ENCODE data around the gene IKZF3. TPM values are rescaled to one million over a fixed set of nuclear protein-coding genes. Genes with fewer than 3 reads are reported as not detected.
"Not testable (repeated sequence)": the region's sequence is repeated elsewhere in the genome, so short reads cannot be mapped to it uniquely, and the experiment has no call there.

Gene IKZF3
- not detected in 2 replicates for total RNA-seq
- not detected for polyA plus RNA-seq (2012)

DNA sequence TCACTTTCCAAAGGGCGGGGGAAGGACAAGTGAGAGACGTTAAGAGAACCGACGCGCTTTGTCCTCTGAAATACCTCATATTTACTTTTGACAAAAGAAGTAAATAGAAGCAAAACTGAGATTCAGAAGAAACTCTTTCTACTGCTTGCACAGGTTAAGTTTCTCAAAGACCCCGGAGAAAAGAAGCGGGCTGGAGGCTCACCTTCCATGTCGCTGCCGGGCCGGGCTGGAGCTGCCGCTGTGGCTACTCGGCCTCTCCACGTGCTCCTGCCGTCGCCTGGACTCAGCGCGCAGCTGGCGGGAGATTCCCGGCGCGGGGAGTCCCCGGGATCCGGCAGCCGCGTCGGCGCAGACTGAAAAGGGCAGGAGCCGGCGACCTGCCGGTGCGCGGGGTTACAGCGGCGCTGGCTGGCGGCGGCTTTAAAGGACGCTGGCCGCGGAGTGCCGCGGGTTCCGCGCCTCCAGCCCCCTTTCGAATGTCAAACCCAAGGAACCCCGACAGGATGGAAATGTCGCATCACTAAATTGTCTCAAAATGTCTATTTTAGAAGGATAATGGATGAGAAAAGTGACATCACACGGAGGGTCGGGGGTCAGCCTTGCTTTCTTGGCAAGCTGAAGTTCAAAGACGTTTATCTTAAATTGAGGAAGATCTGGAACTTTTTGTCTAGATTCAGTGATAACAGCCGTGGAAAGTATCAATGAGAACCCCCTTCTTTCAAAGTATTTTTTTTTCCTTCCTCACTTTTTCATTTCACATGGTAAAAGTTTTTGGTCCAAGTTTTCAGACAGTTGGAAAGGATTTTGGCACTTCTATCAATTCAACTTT lies at the start of gene IKZF3:
Gene IKZF3 (minus strand): TSS at position 395 of the 829 bp plus-strand sequence. CDS start 186 bp downstream, at position 209.
- DNase-seq (ENCODE audit: low read depth) = peak; percentile 38

- DNase-seq (ENCODE audit: low read depth) = no peak
Observed at GRCh38 chr17:39908789-39909352, 44.8 kb upstream of the IKZF3 start.

- DNase-seq (ENCODE audit: low read depth) = peak; percentile 13
Observed at GRCh38 chr17:39904990-39905288, 40.8 kb upstream of the IKZF3 start.

- peak; percentile 15 for DNase-seq (ENCODE audit: low read depth)
Observed at GRCh38 chr17:39903158-39903884, 39.2 kb upstream of the IKZF3 start.

DNA sequence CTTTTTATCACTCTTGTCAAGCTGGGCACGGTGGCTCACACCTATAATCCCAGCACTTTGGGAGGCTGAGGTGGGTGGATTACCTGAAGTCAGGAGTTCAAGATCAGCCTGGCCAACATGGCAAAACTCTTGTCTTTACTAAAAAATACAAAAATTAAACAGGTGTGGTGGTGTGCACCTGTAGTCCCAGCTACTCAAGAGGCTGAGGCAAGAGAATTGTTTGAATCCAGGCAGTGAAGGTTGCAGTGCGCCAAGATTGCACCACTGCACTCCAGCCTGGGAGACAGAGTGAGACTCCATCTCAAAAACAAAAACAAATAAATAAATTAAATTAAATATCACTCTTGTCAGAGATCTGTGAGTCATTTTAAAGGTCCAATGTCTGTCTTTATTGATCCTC lies 37.9 kb upstream of the IKZF3 start:
- DNase-seq (ENCODE audit: low read depth) = not testable (repeated sequence)

DNA sequence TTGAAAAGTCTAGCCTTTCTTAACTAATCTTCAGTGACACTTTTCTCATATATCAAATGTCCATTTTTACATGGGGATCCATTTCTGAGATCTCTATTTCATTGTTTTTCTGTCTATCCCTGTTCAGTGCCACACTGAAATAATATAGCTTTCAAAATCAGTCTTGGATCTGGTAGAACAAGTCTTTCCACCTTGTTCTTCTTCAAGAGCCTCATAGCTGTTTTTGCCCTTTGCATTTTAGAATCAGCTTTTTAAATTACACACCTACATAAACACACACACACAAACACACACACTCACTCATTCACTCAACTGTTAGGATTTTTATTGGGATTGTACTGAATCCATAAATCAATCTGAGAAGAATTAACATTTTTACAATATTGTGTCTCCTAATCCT lies 35.1 kb upstream of the IKZF3 start:
- no peak for DNase-seq (ENCODE audit: low read depth)

DNA sequence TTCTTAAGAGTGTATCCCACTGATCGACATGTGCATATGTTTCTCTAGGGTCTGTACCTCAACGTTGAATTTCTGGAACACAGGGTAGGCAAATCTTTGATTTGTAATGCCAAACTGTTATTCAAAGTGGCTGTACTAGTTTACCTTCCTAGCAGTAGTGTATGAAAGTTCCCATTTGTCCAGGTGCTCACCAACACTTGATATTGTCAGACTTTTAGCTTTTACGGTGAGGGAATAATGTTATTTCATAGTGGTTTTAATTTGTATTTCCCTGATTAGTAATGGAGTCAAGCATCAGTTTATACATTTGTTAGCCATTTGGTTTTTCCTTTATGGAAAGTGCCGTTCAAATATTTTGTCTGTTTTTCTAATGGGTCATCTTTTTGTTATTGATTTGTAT lies 34.0 kb upstream of the IKZF3 start:
- DNase-seq (ENCODE audit: low read depth) = no peak

- DNase-seq (ENCODE audit: low read depth) = no peak
Observed at GRCh38 chr17:39894681-39895376, 30.7 kb upstream of the IKZF3 start.

- DNase-seq (ENCODE audit: low read depth) = no peak
Observed at GRCh38 chr17:39889200-39889599, 25.1 kb upstream of the IKZF3 start.

DNA sequence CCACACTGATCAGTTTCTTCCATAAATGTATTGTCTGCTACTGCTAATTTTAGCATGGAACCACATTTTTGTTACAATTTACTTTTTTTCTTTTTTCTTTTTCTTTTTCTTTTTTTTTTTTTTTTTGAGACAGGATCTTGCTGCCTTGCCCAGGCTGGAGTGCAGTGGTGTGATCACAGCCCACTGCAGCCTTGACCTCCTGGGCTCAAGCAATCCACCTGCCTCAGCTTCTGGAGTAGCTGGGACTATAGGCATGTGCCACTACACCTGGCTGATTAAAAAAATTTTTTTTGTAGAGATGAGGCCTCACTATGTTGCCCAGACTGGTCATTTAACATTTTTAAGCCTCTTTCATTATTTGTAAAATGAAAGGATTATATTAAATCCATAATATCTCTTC lies 23.0 kb upstream of the IKZF3 start:
- no peak for DNase-seq (ENCODE audit: low read depth)

DNA sequence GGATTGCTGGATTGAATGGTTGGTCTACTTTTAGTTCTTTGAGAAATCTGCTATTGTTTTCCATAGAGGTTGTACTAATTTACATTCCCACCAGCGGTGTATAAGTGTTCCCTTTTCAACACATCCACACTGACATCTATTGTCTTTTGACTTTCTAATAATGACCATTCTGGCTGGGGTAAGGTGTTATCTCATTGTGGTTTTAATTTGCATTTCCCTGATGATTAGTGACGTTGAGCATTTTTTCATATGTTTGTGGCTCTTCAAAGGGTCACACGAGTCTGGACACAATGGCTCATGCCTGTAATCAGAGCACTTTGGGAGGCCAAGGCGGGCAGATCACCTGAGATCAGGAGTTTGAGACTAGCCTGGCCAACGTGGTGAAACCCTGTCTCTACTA lies 22.0 kb upstream of the IKZF3 start:
- DNase-seq (ENCODE audit: low read depth) = not testable (repeated sequence)

DNA sequence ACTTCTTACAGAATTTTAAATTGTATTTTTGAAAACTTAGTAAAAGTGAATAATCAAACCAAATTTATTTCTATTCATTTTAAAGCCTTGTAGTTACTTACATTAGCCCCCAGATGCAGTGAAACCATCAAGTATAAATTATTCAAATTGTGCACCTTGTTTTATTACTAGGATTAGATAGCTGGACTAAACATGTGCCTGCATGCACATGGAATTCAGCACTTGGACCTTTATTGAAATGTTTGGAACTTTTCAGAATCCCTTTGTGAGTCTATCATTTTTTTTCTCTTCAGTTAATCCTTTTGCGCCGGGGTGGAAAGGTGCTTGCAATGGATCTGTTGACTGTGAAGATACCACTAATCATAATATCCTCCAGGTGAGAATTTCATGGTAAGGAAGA lies 8.6 kb upstream of the IKZF3 start:
- peak; percentile 34 for DNase-seq (ENCODE audit: low read depth)

- DNase-seq (ENCODE audit: low read depth) = no peak
Observed at GRCh38 chr17:39871801-39872200, 7.7 kb upstream of the IKZF3 start.

DNA sequence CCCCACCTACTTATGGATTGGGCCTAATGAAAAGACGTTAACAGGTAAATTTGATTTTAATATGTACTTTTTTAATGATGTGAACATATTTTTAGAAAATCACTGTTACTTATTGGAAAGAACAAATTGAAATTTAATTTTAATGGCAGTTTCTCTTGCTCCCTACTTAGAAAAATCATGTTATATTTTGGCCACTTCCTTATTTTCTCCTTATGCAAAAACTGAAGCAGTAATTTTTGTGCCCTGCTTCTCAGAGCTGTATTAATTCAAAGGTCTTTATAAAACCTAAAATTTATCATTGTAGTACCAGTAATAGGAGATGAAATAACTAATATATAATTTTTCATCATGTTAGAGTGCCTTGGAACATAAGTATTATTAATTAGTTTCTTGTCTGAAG lies 6.7 kb upstream of the IKZF3 start:
- no peak for DNase-seq (ENCODE audit: low read depth)

DNA sequence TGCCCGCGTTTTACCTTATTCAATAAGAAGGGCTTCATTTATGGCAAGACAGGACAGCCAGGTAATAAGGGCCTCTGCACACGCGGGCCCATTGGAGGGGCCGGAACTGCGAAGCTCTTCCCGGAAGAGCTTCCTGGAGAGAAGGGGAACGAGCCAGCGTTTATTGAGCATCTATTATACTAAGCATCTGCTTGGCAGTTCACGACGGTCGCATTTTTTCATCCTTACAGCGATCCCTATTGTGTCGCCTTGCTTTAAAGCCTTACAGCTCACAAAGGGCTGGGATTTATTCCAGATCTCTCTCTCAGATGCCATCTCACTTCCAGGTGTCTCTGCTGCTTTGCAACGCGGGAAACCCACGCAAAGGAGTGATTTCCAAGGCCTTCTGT lies 4.4 kb upstream of the IKZF3 start:
- DNase-seq (ENCODE audit: low read depth) = no peak

- no peak for DNase-seq (ENCODE audit: low read depth)
Observed at GRCh38 chr17:39867880-39868553, 3.9 kb upstream of the IKZF3 start, which contains the start of gene ZPBP2. ZPBP2 (plus strand) TSS chr17:39868202; CDS start chr17:39868355, 153 bp downstream.

DNA sequence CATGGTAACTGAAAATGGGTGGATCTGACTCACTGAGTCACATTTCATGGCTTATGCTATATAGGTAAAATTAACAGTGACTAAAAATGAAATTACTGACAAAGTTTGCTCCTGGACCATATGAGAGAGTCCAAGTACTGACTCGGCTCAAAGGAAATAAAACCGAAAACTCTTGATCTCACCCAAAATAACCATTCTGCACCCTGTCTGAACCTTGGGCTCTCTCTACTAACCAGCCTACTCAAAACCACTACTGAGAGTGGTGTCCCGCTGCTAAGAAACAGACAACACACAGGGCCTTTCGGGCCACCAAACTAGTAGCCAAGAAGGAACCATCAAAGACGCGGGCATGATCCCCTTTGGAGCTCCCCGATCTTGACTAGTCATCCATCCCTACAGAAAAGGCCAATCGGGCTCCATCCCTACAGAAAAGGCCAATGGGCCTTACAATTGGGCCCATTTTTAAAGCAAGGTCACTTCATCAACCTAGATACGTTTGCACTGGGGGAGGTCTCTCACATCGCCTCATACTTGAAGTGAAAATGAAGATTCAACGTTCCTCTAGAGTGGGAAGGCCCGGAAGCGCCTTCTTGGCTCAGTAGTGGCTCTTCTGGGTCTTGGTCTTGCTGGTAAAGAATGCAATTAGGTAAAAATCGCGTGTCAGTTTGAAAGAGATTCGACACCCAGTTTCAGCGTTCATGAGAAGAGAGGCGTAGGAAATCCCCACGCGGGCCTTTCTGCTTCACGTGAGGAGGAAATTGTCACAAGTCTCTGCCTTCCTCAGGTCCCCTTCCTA lies 3.2 kb upstream of the IKZF3 start:
- no peak for DNase-seq (ENCODE audit: low read depth)

- no peak for DNase-seq (ENCODE audit: low read depth)
Observed at GRCh38 chr17:39866013-39866730, 2.1 kb upstream of the IKZF3 start.

- no peak for DNase-seq (ENCODE audit: low read depth)
Observed at GRCh38 chr17:39863244-39863917, 731 bp downstream of the IKZF3 start.
